Stimulated activated CD4-positive, alpha-beta T cell treated with anti-CD3 and anti-CD28 coated beads, Interleukin-15, amount 100 ng/mL, for 1 hour (primary cell): ENCODE results near the gene LAMA1.
"Not testable (repeated sequence)": the region's sequence is repeated elsewhere in the genome, so short reads cannot be mapped to it uniquely, and the experiment has no call there.

Experiments
- DNase-seq, 2 donors: peaks; one replicate each; pipeline ENCODE4 v3.0.0-alpha.2; 2020; ENCODE audit warnings: low read depth in 1 of 2, low spot score in 1 of 2

LAMA1 gene

GRCh38 chr18:6949800-6950586 is 167.6 kb downstream of the LAMA1 start:
- DNase-seq: no peak

GRCh38 chr18:6948281-6949055 is 169.1 kb downstream of the LAMA1 start:
- no peak for DNase-seq

GRCh38 chr18:6947338-6948030 is 170.1 kb downstream of the LAMA1 start:
- no peak for DNase-seq

DNA sequence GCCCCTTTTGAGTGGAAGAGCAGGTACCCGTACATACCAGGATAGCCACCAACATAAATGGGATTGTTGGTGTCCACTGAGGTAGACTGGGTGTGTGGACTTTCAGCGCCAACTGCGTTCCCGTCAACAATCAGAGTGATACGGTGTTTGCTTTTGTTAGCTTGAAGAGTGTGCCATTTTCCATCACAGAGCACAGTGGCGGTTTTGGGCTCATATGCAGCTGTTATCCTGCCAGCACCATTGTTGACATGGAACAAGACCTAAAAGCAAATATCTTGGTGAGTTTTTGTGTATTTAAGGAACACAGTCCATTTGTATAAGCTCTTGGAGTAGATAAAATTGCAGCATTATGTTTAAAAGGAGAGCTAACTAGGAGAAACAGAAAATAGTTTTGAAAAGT is 174.5 kb downstream of the LAMA1 start:
- DNase-seq: no peak

DNA sequence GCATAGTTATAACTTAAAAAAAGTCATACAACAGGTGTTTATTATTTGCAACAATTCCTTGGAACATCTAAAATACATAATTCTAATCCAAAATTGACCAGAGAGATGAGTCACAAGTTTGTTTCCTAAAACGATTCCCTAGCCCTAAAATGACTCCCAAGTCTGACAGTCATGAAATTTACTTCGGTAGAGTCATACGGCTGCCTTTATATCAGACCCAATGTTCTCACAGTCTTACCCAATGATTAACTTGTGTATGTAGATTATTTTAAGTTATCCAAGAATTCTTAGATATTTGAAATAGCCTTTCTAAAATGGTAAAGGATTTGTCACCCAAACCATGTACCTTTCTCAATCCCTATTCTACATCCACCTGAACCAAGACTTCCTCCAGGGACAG is 174.9 kb downstream of the LAMA1 start:
- no peak for DNase-seq

GRCh38 chr18:6941996-6942395 is 175.6 kb downstream of the LAMA1 start:
- DNase-seq: no peak

DNA sequence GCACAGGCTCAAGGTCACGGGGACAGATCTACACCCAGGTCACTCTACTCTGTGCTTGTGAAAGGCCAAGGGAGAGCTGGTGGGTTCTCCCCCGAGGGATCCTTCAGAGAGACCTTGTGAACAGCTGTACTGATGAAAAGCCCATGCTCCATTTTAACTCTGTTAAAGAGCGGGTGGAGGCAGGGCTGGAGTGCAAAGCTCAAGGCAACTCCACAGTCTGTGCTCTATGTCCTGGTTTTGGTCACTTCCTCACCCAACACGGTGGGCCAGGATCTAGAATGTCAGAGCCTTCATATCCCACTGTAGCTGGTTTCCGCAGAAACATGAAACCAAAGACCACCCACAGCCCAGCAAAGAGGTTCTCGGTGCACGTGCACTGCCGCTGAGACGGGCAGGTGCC is 177.1 kb downstream of the LAMA1 start:
- DNase-seq: no peak

- no peak for DNase-seq
Measured at GRCh38 chr18:6939972-6940371, 177.6 kb downstream of the LAMA1 start.

DNA sequence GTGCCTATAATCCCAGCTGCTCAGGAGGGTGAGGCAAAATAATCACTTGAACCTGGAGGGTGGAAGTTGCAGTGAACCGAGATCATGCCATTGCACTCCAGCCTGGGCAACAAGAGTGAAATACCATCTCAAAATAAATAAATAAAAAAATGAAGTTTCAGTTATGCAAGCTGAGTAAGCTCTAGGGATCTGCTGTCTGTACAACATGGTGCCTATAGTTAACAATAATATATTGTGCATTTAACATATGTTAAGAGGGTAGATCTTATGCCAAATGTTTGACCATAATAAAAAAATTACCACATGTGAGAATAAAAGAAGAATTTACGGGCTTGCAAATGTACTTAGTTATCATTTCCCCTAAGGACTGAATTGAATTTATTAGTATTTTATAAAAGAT is 179.2 kb downstream of the LAMA1 start:
- DNase-seq: not testable (repeated sequence)

GRCh38 chr18:6938003-6938402 is 179.6 kb downstream of the LAMA1 start:
- no peak for DNase-seq

GRCh38 chr18:6934859-6935258 is 182.7 kb downstream of the LAMA1 start:
- DNase-seq: no peak

GRCh38 chr18:6929370-6930102 is 188.1 kb downstream of the LAMA1 start:
- no peak for DNase-seq

- no peak for DNase-seq
Measured at GRCh38 chr18:6928359-6928758, 189.2 kb downstream of the LAMA1 start.

- no peak for DNase-seq
Measured at GRCh38 chr18:6927153-6927552, 190.4 kb downstream of the LAMA1 start.

DNA sequence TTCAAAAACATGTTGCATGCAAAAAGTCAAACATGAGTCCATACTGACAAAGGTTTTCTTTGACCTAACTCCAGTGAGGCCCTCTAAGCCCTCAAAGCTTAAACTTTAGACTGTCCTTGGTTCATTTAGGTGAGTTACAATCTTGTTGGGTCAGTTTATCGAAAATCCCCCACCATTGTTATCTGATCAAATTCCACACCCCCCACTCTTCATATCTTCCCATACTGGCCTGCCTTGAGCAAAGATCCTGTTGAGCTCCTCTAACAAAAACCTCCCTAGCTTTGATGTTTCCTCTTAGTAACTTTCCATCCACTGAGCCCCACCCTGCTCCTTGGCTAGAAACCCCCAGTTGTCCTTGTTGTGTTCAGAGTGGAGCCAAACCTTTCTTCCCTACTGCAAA is 194.4 kb downstream of the LAMA1 start:
- no peak for DNase-seq

DNA sequence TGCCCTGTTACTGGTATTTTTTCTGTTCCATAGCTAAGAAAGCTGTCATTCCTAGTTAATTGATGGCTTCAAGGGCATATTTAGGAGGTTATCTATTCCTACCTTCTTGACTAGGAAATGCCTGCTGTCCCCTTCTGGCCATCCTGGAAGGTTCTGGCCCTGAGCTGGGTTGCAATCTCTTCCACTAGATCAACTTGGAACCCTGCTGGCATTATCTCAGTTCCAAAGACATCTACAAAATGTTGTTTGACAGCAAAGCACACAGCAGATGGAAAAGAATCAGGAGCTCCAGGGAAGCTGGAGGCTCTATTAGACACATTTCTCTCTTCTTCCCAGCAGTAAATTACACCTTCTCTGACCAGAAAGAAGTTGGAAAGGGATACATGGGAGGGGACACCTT is 196.0 kb downstream of the LAMA1 start:
- DNase-seq: no peak

- no peak for DNase-seq
Measured at GRCh38 chr18:6920099-6920955, 197.3 kb downstream of the LAMA1 start.

GRCh38 chr18:6917072-6917471 is 200.5 kb downstream of the LAMA1 start:
- no peak for DNase-seq

DNA sequence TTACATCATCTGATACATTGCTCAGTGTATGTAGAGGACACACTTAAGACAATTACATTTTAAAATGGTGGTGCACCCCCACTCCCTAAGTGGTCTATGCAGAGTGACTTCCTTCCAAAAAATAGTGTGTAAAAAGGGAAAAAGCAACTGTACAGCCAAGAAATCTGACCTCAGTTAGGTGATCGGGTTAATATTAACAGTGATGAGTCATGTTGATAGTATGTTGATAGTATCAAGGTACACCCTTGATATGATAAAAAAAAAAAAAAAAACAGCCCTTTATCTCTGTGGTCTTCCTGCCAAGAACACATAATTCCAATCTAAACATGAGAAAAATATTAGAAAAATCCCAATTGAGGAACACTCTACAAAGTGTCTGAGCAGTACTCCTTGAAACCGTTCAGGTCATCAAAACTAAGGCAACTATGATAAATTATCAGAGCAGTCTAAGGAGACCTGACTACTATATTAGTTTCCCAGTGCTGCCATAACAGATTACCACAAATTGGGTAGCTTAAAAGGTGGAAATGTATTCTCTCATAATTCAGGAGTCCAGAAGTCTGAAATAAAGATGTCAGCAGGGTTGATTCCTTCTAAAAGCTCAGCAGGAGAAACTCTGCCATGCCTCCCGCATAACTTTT is 216.2 kb downstream of the LAMA1 start:
- no peak for DNase-seq

GRCh38 chr18:6891788-6892187 is 225.8 kb downstream of the LAMA1 start:
- DNase-seq: no peak
